IMR-90 (cell line): ENCODE results near the gene AJM1. TPM values are rescaled to one million over a fixed set of nuclear protein-coding genes. Genes with fewer than 3 reads are reported as not detected.
A peak's percentile ranks its signal among the peaks of the same experiment; 100 is the strongest.

Source experiments
- ATAC-seq: fragments of 200-7000 bp; cut with Tn5 transposase; 2 replicates; pipeline ENCODE4 v1.9.1; 2020; ENCODE audit warnings: low read depth, mild to moderate bottlenecking, moderate library complexity
- BruUV-seq: library from RNA; stranded (reverse); fragments of 400-500 nt; replicated peaks from 2 replicates; lab custom pipeline; 2021; lab: Mats Ljungman, UMichigan
- CTCF ChIA-PET: fragments of 300-600 bp; formaldehyde crosslinking; extraction: SDS; loops from one replicate; lab custom pipeline; 2021; ENCODE audit warnings: antibody characterized with exemption; lab: Yijun Ruan, JAX
- POLR2A ChIA-PET: fragments of 300-600 bp; sonication (Branson Sonifier 250); formaldehyde crosslinking; loops from one replicate; lab custom pipeline; 2022; ENCODE audit warnings: antibody characterized with exemption; ENCODE audit not compliant: unreplicated experiment; lab: Charles Lee
- DNase-seq: peaks from one replicate; pipeline ENCODE4 v3.0.0; 2013
- H2AFZ ChIP-seq: replicated peaks from 2 replicates; pipeline ENCODE3; 2013; ENCODE audit warnings: low read length, mild to moderate bottlenecking; ENCODE audit not compliant: poor library complexity
- H2AK5ac ChIP-seq: 2 replicates; pipeline ENCODE4 v1.6.1; 2013; ENCODE audit warnings: low read depth, low read length, inconsistent platforms
- H2AK9ac ChIP-seq: replicated peaks from 2 replicates; pipeline ENCODE3; 2013; ENCODE audit warnings: mild to moderate bottlenecking, low read depth, low read length, moderate library complexity; ENCODE audit not compliant: poor library complexity
- H2BK120ac ChIP-seq: 2 replicates; pipeline ENCODE4 v1.6.1; 2013; ENCODE audit warnings: low read depth, low read length, inconsistent platforms
- H2BK15ac ChIP-seq: 3 replicates; pipeline ENCODE4 v1.6.1; 2013; ENCODE audit warnings: low read depth, low read length, inconsistent platforms
- H2BK20ac ChIP-seq: 2 replicates; pipeline ENCODE4 v1.6.1; 2013; ENCODE audit warnings: low read depth, mild to moderate bottlenecking, inconsistent platforms, low read length, moderate library complexity
- H2BK5ac ChIP-seq: 2 replicates; pipeline ENCODE4 v1.6.1; 2013; ENCODE audit warnings: mild to moderate bottlenecking, low read depth, low read length, inconsistent platforms; ENCODE audit not compliant: poor library complexity, severe bottlenecking
- H3K14ac ChIP-seq: replicated peaks from 2 replicates; pipeline ENCODE4 v1.6.1; 2013; ENCODE audit warnings: low read depth, low read length, inconsistent platforms
- H3K18ac ChIP-seq: 2 replicates; pipeline ENCODE4 v1.6.1; 2013; ENCODE audit warnings: low read depth, low read length, control low read depth
- H3K23ac ChIP-seq: 2 replicates; pipeline ENCODE4 v1.6.1; 2013; ENCODE audit warnings: low read depth, low read length, inconsistent platforms
- H3K27ac ChIP-seq: 2 replicates; pipeline ENCODE4 v1.5.1; 2013; ENCODE audit warnings: mild to moderate bottlenecking, control low read depth, low read length; ENCODE audit not compliant: insufficient read depth
- H3K27me3 ChIP-seq: 2 replicates; pipeline ENCODE4 v1.6.1; 2013; ENCODE audit warnings: low read length; ENCODE audit not compliant: control insufficient read depth, insufficient read depth
- H3K36me3 ChIP-seq: 2 replicates; pipeline ENCODE4 v1.6.1; 2013; ENCODE audit warnings: low read length, mixed read lengths; ENCODE audit not compliant: control insufficient read depth, insufficient read depth
- H3K4ac ChIP-seq: 2 replicates; pipeline ENCODE4 v1.6.1; 2013; ENCODE audit warnings: low read depth, low read length, inconsistent platforms
- H3K4me1 ChIP-seq: 2 replicates; pipeline ENCODE4 v1.6.1; 2013; ENCODE audit warnings: low read length, mixed read lengths; ENCODE audit not compliant: control insufficient read depth, insufficient read depth
- H3K4me2 ChIP-seq: 2 replicates; pipeline ENCODE4 v1.6.1; 2013; ENCODE audit warnings: low read depth, mild to moderate bottlenecking, control low read depth, low read length, moderate library complexity
- H3K4me3 ChIP-seq: 2 replicates; pipeline ENCODE4 v1.5.1; 2013; ENCODE audit warnings: low read depth, mild to moderate bottlenecking, control low read depth, low read length, moderate library complexity; ENCODE audit not compliant: insufficient read depth
- H3K56ac ChIP-seq: 2 replicates; pipeline ENCODE4 v1.6.1; 2013; ENCODE audit warnings: low read length, inconsistent platforms; ENCODE audit not compliant: insufficient read depth; ENCODE audit errors: extremely low read depth
- H3K79me1 ChIP-seq, 2 experiments: 2 replicates each; pipeline ENCODE4 v1.6.1; 2013; ENCODE audit warnings: low read length in 2 of 2, inconsistent platforms in 1 of 2, low read depth in 1 of 2
- H3K9ac ChIP-seq: 2 replicates; pipeline ENCODE4 v1.6.1; 2013; ENCODE audit warnings: low read depth, low read length, control low read depth
- H3K9me1 ChIP-seq: 2 replicates; pipeline ENCODE4 v1.6.1; 2013; ENCODE audit warnings: low read length, inconsistent platforms; ENCODE audit not compliant: insufficient read depth
- H3K9me3 ChIP-seq: 2 replicates; pipeline ENCODE4 v1.6.1; 2013; ENCODE audit warnings: low read length; ENCODE audit not compliant: control insufficient read depth, insufficient read depth
- H4K20me1 ChIP-seq: 2 replicates; pipeline ENCODE4 v1.6.1; 2013; ENCODE audit warnings: low read length, inconsistent platforms; ENCODE audit not compliant: insufficient read depth
- H4K5ac ChIP-seq: 2 replicates; pipeline ENCODE4 v1.6.1; 2013; ENCODE audit warnings: mild to moderate bottlenecking, low read depth, low read length, control low read depth
- H4K8ac ChIP-seq, 2 experiments: 2 replicates each; pipeline ENCODE4 v1.6.1; 2013; ENCODE audit warnings: low read depth in 2 of 2, low read length in 2 of 2, control low read depth in 1 of 2, inconsistent platforms in 1 of 2
- H4K91ac ChIP-seq: 2 replicates; pipeline ENCODE4 v1.6.1; 2013; ENCODE audit warnings: low read depth, low read length, inconsistent platforms; ENCODE audit not compliant: insufficient read depth
- MAZ ChIP-seq: IDR thresholded peaks from 2 replicates; pipeline ENCODE4 v1.6.1; 2012; ENCODE audit warnings: low read depth, mild to moderate bottlenecking, low read length, improper control_type of control experiment, moderate library complexity, borderline replicate concordance
- MXI1 ChIP-seq: IDR thresholded peaks from 2 replicates; pipeline ENCODE4 v1.6.1; 2012; ENCODE audit warnings: low read depth, mild to moderate bottlenecking, low read length, moderate library complexity, borderline replicate concordance
- NFE2L2 ChIP-seq: fragments of 150-350 bp; IDR thresholded peaks from 2 replicates; pipeline ENCODE4 v1.6.1; 2016; ENCODE audit warnings: low read depth, mild to moderate bottlenecking, low read length
- POLR2A ChIP-seq: IDR thresholded peaks from 2 replicates; pipeline ENCODE4 v1.6.1; 2012; ENCODE audit warnings: mild to moderate bottlenecking, low read depth, low read length
- SMC3 ChIP-seq: fragments of 150-350 bp; IDR thresholded peaks from 2 replicates; pipeline ENCODE4 v1.6.1; 2016; ENCODE audit warnings: low read depth, mild to moderate bottlenecking, antibody characterized with exemption, low read length, moderate library complexity
- WGBS, 2 experiments: methylation state at CpG; one replicate each; pipeline versions ENCODE4 v1.1.5 to v1.1.7; 2013; ENCODE audit warnings: missing lambda C conversion rate in 2 of 2; ENCODE audit not compliant: insufficient read length in 1 of 2; ENCODE audit errors: extremely low coverage in 2 of 2; 5-methylcytosine and 5-hydroxymethylcytosine counted together
- dilution Hi-C: fragments of 300-500 bp; cut with HindIII; formaldehyde crosslinking; loops from one replicate; pipeline ENCODE4 v1.14.3; 2018; ENCODE audit warnings: low sequenced_read_pairs; ENCODE audit not compliant: unreplicated experiment
- in situ Hi-C: fragments of 300-500 bp; cut with MboI; formaldehyde crosslinking; loops from 3 replicates; pipeline ENCODE4 v1.14.3; 2019; ENCODE audit warnings: low sequenced_read_pairs, inconsistent platforms, mixed read lengths
- intact Hi-C: fragments of 100-400 bp; cut with micrococcal nuclease; formaldehyde crosslinking; loops from 2 replicates; pipeline ENCODE4 v1.10.0; 2022
- polyA plus RNA-seq, 3 experiments: library from polyadenylated mRNA; depleted of rRNA; stranded (reverse); fragments of >200 nt; gene quantifications; 2 replicates each; pipeline ENCODE4 v1.2.3, GENCODE V29; 2012; ENCODE audit warnings: low replicate concordance in 1 of 3
- total RNA-seq: library from RNA; depleted of rRNA; stranded (reverse); fragments of >200 nt; gene quantifications from 2 replicates; pipeline ENCODE4 v1.2.3, GENCODE V29; 2012
- TF ChIP-seq, protein P1 (sequence below): conservative IDR thresholded peaks from 2 replicates; pipeline ENCODE4 v1.5.1; 2012; ENCODE audit warnings: mild to moderate bottlenecking, low read depth, low read length, improper control_type of control experiment

AJM1 gene
- total and polyA plus RNA-seq, 2 of the 4 experiments (the other 2 are of a cell fraction) = 0.18 to 1.5 TPM

DNA sequence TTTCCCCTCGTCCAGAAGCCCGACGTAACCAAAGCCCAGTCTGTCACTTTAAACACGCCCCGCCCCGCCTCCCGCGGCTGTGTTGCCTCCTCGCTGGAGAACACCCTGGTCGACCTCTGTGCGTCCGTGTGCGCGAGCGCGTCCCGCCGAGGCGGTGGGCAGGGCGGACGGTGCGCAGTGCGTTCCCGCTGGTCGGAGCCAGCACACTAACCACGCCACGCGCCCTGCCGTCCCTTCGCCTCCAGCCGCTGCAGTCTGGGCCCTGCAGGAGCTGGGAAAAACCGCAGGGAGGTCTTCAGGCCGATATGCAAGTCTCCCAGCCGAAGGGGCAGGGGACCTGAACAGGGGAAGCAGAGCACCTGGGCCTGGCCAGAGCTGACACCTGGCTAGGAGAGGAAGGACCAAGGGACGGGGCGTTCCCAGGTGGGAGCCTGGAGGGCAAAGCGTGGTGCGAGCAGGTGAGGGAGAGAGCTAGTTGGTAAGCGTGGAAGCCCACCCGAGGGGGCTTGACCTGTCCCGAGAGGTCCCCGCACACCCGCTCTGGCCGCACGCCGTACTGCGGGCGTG lies 5.6 kb downstream of the AJM1 start:
- Histone ChIP-seq H3K79me1 (peaks cover 9 to 21% of the 10 kb centered on the region in 2 experiments; a peak in 2 of 4 replicates), H3K36me3 (peaks cover 14% of the 10 kb centered on the region; the same call in 1 of the 2 replicates), H3K4ac (peak overlapping the region; percentile 88), H4K8ac (peak overlapping the region; percentile 44 to 89; a peak in 3 of 4 replicates), H3K9me3 (peaks cover 6% of the 10 kb centered on the region; the same call in 1 of the 2 replicates), H3K4me3 (peak overlapping the region; percentile 92), H4K20me1 (peaks cover 20% of the 10 kb centered on the region), H3K4me2 (peak overlapping the region; percentile 91), H3K4me1 (peaks cover 9% of the 10 kb centered on the region), H2AK5ac (peak overlapping the region; percentile 96), H2BK15ac (no peak overlapping the region), H3K27ac (peak overlapping the region; percentile 90), H3K14ac (peak overlapping the region; percentile 95), H3K9ac (peak overlapping the region; percentile 92), H2BK20ac (no peak overlapping the region), H3K9me1 (no peaks in the 10 kb centered on the region), H4K5ac (peak overlapping the region; percentile 65), H3K23ac (peak overlapping the region; percentile 98), H4K91ac (peak overlapping the region; percentile 85), H2BK120ac (peak overlapping the region; percentile 32; the same call in 1 of the 2 replicates), H3K27me3 (peaks cover 22% of the 10 kb centered on the region), H3K18ac (peak overlapping the region; percentile 51), H2BK5ac (peak overlapping the region; percentile 85), H3K56ac (peak overlapping the region; percentile 71), H2AFZ (peak overlapping the region; percentile 80), H2AK9ac (peak overlapping the region; percentile 90)
- ChIA-PET CTCF (no interaction called here), POLR2A (no interaction called here)
- ATAC-seq (peak; percentile 28), DNase-seq (peak; percentile 73)
- TF ChIP-seq SMC3 = no peak
- peak; percentile 24; the same call in 1 of the 2 replicates for TF ChIP-seq POLR2A
- peak; percentile 13; the same call in 1 of the 2 replicates for TF ChIP-seq MAZ
- TF ChIP-seq, protein P1, sequence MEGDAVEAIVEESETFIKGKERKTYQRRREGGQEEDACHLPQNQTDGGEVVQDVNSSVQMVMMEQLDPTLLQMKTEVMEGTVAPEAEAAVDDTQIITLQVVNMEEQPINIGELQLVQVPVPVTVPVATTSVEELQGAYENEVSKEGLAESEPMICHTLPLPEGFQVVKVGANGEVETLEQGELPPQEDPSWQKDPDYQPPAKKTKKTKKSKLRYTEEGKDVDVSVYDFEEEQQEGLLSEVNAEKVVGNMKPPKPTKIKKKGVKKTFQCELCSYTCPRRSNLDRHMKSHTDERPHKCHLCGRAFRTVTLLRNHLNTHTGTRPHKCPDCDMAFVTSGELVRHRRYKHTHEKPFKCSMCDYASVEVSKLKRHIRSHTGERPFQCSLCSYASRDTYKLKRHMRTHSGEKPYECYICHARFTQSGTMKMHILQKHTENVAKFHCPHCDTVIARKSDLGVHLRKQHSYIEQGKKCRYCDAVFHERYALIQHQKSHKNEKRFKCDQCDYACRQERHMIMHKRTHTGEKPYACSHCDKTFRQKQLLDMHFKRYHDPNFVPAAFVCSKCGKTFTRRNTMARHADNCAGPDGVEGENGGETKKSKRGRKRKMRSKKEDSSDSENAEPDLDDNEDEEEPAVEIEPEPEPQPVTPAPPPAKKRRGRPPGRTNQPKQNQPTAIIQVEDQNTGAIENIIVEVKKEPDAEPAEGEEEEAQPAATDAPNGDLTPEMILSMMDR = no peak
- peak; percentile 78 for TF ChIP-seq MXI1
- TF ChIP-seq NFE2L2 = no peak
- 0% methylated on average over 16 of the region's 48 CpGs; no CpG with 5 or more reads in 1 of the 2 experiments for WGBS, 2 experiments
- in situ Hi-C loops = no loop called here
- dilution Hi-C loops = no loop called here
- BruUV-seq = no TSS peak
- intact Hi-C loops = loop anchor here (2.0 kb wide), 1 partner anchor 97 kb away; the partner anchor contains the start of genes C8G and FBXW5
